HG03097 (cell line): ENCODE results near the gene ALOX5AP.

Experiments
- ATAC-seq: cut with Tn5 transposase; IDR thresholded peaks from one replicate; pipeline ENCODE4 v1.9.1; 2021; ENCODE audit not compliant: unreplicated experiment, low FRiP score

ALOX5AP gene

GRCh38 chr13:30712536-30713532, 22.5 kb upstream of the ALOX5AP start:
- no peak for ATAC-seq

DNA sequence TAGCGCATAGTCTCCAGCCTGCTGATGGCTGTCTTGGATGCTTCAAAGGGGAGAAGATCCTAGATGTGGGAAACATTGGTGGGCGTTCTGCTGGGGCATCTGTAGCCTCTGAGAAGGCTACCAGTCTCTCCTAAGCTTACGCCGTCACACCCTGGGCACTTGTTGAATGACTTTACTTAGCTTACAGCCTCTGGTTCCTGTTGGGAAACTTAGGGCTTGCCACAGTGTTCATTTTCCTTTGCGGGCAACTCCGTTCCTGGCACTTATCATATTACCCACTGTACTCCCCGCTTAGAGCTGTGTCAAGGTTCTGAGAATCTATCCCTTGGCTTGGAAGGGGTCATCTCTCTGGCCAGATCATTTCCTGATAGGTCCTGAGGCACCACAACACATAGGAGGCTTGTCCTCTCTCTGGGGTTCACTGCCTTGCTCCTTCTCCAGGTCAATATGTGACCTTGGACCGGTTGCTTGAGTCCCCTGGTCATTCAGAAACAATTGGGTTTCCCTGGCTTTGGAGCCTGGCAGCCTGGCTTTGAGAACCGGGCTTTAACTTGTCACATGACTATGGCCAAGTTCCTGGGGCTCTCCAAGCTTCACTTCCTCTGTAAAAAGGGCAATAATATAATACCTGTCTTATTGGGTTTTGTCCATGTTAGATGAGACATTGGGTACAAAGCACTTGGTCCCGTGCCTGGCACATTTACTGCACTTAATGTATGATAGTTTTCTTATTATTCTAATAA, 20.5 kb upstream of the ALOX5AP start:
- ATAC-seq = no peak

GRCh38 chr13:30715372-30715756, 20.0 kb upstream of the ALOX5AP start:
- ATAC-seq = no peak

GRCh38 chr13:30715837-30716236, 19.5 kb upstream of the ALOX5AP start:
- ATAC-seq = no peak

DNA sequence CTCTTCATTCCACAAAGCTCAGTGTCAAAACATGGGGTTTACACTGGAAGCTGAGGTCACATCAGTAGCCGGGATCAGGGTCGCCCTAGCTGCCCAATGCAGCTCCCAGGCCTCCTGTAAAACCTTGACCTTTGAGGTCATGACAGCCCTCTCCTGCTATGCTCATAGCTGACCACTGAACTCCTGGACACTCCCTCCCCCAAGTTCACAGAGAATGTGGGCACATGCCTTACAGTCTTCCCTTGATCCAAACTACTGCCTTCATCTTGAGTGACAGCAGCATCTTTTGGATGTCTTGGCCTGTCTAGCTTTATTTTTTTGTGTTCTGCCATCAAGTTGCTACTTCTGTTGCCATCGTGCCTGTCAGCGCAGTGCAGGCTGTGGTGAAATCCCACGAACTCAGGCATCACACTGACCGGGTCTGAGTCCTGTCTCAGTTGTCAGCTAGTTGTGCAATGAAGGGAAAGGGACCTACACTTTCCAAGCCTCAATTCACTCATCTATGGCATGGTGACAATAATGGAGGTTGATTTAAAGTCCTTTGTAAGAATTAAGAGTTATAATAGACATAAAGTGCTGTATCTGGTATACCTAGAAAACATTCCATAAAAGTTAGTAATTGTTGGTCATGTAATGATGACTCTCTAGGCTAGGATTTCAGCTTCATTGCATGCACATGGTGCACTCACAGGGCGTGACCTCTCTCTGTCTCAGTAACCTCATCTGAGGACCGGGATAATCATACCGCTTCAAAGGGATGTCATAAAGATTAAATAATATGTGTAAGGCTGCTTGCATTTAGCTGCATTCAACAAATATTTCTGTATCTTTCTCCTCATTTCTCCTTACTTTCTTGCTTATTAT, 16.4 kb upstream of the ALOX5AP start:
- ATAC-seq = no peak

- no peak for ATAC-seq
Observed at GRCh38 chr13:30719525-30719914, 15.8 kb upstream of the ALOX5AP start.

GRCh38 chr13:30720172-30720869, 15.0 kb upstream of the ALOX5AP start:
- no peak for ATAC-seq

- no peak for ATAC-seq
Observed at GRCh38 chr13:30721936-30722335, 13.4 kb upstream of the ALOX5AP start.

DNA sequence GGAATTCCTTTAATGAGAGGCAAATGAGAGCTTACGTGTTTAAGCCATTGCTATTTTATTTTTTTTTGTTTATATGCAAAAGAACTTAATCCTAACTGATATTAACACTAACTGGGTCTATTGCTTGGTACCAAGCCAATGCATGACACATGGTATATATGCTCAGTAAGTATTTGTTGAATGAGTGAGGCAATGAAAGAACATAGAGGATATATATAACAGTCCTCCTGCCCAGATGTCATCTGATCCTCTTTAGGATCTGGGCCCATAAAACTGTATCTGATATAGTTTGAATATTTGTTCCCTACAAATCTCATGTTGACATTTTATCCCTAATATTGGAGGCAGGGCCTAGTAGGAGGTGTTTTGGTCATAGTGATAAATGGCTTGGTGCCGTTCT, 13.0 kb upstream of the ALOX5AP start:
- ATAC-seq = no peak

GRCh38 chr13:30724778-30725177, 10.6 kb upstream of the ALOX5AP start:
- no peak for ATAC-seq

GRCh38 chr13:30725326-30726085, 9.8 kb upstream of the ALOX5AP start:
- no peak for ATAC-seq

DNA sequence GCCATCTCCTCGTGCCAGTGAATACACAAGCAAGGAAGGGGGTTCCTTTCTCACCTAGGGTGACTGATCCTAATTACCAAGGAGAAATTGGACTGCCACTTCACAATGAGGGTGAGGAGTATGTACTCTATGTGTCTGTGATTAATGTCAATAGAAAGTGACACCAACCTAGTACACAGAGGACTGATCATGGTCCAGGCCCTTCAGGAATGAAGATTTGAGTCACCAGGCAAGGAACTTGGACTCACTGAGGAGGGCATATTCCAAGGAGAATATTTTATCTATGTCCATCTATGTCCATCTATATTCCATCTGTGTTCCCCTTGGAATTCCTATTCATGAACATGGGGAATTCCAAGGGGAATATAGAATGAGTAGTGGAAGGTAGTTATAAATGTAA, 9.2 kb upstream of the ALOX5AP start:
- no peak for ATAC-seq

DNA sequence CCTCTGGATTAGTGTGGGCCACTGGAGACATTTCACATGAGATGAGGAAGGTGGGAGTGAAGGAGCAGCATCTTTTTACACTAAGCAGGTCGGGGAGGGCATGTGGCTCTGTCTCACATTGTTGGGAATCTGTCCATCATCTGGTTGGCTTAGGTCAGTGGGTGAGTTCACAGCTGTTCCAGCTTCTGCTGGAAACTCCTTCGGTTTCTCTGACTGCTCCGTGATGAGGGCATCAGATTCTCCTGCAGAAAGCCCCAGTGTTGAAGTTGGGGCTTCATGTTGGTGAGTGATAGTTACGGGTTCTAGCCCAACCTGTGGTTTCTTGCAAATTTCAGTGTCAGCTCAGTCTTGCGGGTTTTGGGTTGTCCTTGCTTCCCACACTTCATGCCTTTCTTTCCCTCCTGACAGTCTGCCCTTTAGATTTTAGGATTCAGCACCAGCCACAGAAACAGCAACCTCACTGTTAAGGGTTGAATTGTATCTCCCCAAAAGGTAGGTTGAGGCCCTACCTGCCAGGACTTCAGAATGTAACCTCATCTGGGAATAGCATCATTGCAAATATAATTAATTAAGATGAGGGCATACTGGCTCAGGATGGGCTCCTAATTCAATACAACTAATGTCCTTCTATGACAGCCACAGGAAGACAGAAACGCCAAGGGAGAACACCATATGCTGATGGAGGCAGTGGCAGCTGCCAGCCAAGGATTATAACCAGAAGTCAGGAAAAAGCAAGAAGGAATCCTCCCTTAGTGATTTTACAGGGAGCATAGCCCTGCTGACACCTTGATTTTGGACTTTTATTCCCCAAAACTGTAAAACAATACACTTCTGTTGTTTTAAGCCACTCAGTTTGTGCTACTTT, 7.6 kb upstream of the ALOX5AP start:
- no peak for ATAC-seq

DNA sequence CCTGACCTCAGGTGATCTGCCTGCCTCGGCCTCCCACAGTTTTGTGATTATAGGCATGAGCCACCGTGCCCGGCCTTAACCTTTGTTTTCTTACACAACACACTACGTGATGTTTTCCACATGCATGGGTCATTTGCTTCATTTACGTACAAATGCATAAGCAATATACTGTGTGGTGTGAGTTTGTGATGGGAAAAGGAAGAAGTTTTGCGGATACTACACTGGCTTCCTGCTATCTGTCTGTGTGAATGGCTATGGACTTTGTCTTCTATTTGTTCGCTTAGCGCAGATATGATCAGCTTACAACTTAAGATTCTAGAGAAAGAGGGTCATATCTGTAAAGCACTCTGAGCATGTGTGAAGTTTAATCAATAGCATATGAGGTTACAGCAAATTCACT, 5.5 kb upstream of the ALOX5AP start:
- ATAC-seq = no peak

GRCh38 chr13:30730526-30730925, 4.8 kb upstream of the ALOX5AP start:
- ATAC-seq = no peak

GRCh38 chr13:30731361-30732045, 3.8 kb upstream of the ALOX5AP start:
- no peak for ATAC-seq

GRCh38 chr13:30732046-30732390, 3.3 kb upstream of the ALOX5AP start:
- ATAC-seq = no peak

- ATAC-seq = no peak
Observed at GRCh38 chr13:30734439-30734838, 904 bp upstream of the ALOX5AP start.
